K562 (cell line): ENCODE measurements around the gene UBE2V1. TPM values are rescaled to one million over a fixed set of nuclear protein-coding genes. Genes with fewer than 3 reads are reported as not detected.

Experiments
- GTF2A2 ChIP-seq: IDR thresholded peaks from 2 replicates; pipeline ENCODE4 v1.6.1; 2016; ENCODE audit warnings: mild to moderate bottlenecking, missing genetic modification characterization, missing compliant biosample characterization
- MTA2 ChIP-seq: fragments of 450-650 bp; IDR thresholded peaks from 2 replicates; pipeline ENCODE4 v1.6.1; 2016; ENCODE audit warnings: low read depth
- ZNF282 ChIP-seq: sonication (generic); formaldehyde crosslinking; IDR thresholded peaks from 2 replicates; pipeline ENCODE4 v1.8.1; 2023; ENCODE audit warnings: missing genetic modification reagents
- polyA plus RNA-seq, 8 experiments: library from polyadenylated mRNA; depleted of rRNA in 4 of 8; stranded (reverse) in 5 of 8; unstranded in 3 of 8; fragments of >200 nt; fragmentation: Nextera tagmentation in 2 of 8; fragmentation: Illumina TruSeq in 1 of 8; extraction: Ambion mirVana in 2 of 8; extraction: Trizol in 1 of 8; gene quantifications; 2 replicates each; pipeline versions ENCODE4 v1.2.1 to v1.2.3, GENCODE V29; 2011 to 2014; ENCODE audit warnings: inconsistent platforms in 1 of 8, missing spikeins in 1 of 8
- total RNA-seq, 7 experiments: library from RNA; depleted of rRNA in 6 of 7; stranded (reverse); fragments of >200 nt in 6 of 7; fragmentation: Illumina TruSeq in 2 of 7; extraction: Trizol in 2 of 7; gene quantifications; 2 replicates each; pipeline versions ENCODE4 v1.2.1 to v1.2.3, GENCODE V29; 2011 to 2021; ENCODE audit warnings: low replicate concordance in 1 of 7
- TF ChIP-seq, protein P1 (sequence below): fragments of 250-450 bp; sonication (Bioruptor Pico); IDR thresholded peaks from 2 replicates; pipeline ENCODE4 v1.4.0; 2020; ENCODE audit warnings: mild to moderate bottlenecking, moderate library complexity, borderline replicate concordance
- TF ChIP-seq, protein P2 (sequence below): fragments of 450-650 bp; IDR thresholded peaks from 2 replicates; pipeline ENCODE4 v1.6.1; 2016; ENCODE audit warnings: borderline replicate concordance

UBE2V1 gene
- total and polyA plus RNA-seq, 9 of the 15 experiments (the other 6 are each of a cell fraction or from before 2014, with no cell fraction given) = 93.0 to 357 (median 119) TPM

DNA sequence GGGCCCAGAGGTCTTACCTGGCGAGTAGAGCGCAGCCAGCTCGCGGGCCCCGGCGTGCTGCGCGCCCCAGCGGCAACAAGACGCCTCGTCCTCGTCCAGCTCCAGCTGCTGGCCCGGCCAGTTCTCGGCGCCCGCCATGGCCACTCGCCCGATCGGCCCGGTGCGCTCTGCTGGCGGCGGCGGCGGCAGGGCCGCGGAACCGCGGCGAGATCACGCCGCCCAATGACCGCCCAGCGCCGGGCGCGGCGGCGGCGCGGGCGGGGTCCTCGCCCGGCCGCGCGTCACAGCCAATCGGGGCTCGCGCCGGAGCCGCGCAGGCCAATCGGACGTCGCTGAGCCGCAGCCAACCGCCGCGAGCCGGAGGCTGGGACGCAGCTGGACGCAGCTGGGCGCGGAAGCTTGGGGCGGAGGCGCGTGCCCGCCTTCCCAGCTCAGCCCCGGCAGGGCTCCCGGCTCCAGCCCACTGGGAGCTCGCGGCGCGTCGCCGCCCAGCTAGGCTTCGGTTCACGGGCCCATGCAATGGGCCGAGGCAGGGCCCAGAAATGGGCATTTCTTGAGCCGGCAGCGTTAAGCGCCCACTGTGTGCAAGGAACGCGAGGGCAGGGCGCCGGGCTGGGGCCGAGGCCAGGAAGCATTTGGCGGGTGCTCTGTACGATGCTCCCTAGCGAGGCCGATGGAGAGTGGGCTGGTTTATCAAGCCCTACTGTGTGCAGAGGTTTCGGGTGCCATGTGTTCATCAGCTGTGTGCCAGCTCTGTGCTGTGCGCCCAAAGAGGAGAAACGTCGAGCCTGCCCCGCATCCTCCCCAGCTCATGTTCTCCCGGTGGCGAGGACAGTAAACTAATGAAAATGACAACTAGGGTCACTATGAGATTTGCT, 40.8 kb upstream of the UBE2V1 start, which contains the start of gene PEDS1 (continued):
- TF ChIP-seq, protein P1, sequence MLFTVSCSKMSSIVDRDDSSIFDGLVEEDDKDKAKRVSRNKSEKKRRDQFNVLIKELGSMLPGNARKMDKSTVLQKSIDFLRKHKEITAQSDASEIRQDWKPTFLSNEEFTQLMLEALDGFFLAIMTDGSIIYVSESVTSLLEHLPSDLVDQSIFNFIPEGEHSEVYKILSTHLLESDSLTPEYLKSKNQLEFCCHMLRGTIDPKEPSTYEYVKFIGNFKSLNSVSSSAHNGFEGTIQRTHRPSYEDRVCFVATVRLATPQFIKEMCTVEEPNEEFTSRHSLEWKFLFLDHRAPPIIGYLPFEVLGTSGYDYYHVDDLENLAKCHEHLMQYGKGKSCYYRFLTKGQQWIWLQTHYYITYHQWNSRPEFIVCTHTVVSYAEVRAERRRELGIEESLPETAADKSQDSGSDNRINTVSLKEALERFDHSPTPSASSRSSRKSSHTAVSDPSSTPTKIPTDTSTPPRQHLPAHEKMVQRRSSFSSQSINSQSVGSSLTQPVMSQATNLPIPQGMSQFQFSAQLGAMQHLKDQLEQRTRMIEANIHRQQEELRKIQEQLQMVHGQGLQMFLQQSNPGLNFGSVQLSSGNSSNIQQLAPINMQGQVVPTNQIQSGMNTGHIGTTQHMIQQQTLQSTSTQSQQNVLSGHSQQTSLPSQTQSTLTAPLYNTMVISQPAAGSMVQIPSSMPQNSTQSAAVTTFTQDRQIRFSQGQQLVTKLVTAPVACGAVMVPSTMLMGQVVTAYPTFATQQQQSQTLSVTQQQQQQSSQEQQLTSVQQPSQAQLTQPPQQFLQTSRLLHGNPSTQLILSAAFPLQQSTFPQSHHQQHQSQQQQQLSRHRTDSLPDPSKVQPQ (CRISPR knock-in tag) = no peak
- no peak for TF ChIP-seq MTA2
- TF ChIP-seq, protein P2, sequence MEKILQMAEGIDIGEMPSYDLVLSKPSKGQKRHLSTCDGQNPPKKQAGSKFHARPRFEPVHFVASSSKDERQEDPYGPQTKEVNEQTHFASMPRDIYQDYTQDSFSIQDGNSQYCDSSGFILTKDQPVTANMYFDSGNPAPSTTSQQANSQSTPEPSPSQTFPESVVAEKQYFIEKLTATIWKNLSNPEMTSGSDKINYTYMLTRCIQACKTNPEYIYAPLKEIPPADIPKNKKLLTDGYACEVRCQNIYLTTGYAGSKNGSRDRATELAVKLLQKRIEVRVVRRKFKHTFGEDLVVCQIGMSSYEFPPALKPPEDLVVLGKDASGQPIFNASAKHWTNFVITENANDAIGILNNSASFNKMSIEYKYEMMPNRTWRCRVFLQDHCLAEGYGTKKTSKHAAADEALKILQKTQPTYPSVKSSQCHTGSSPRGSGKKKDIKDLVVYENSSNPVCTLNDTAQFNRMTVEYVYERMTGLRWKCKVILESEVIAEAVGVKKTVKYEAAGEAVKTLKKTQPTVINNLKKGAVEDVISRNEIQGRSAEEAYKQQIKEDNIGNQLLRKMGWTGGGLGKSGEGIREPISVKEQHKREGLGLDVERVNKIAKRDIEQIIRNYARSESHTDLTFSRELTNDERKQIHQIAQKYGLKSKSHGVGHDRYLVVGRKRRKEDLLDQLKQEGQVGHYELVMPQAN = no peak; the same call in 1 of the 2 replicates
- no peak for TF ChIP-seq GTF2A2
- TF ChIP-seq ZNF282 (CRISPR knock-in tag) = no peak
- TF ChIP-seq, all 486 proteins: peak for 131
